Psoas muscle (tissue), 8 donors: ENCODE measurements around the gene TSPAN32. TPM values are rescaled to one million over a fixed set of nuclear protein-coding genes. Genes with fewer than 3 reads are reported as not detected.

Source experiments
- ATAC-seq, 4 donors: fragments of 200-7000 bp; cut with Tn5 transposase; one replicate each; pipeline ENCODE4 v1.9.1; 2020; ENCODE audit warnings: moderate library complexity in 3 of 4, mild to moderate bottlenecking in 2 of 4
- DNase-seq, 2 donors: peaks; one replicate each; pipeline ENCODE4 v3.0.0-alpha.2; 2020
- H3K27ac ChIP-seq: fragments of 200-600 bp; one replicate; pipeline ENCODE4 v1.8.0; 2022
- H3K27me3 ChIP-seq, 3 donors: fragments of 200-600 bp in 1 of 3; one replicate each; pipeline versions ENCODE4 v1.6.1 to v1.8.0; 2013 to 2022; ENCODE audit warnings: low read length in 2 of 3, mild to moderate bottlenecking in 2 of 3, moderate library complexity in 1 of 3; ENCODE audit not compliant: insufficient read depth in 3 of 3
- H3K36me3 ChIP-seq, 2 donors: fragments of 200-600 bp in 1 of 2; one replicate each; pipeline versions ENCODE4 v1.6.1 to v1.8.0; 2013 to 2022; ENCODE audit warnings: low read depth in 1 of 2, mild to moderate bottlenecking in 1 of 2, moderate library complexity in 1 of 2; ENCODE audit not compliant: insufficient read depth in 1 of 2
- H3K4me1 ChIP-seq: fragments of 200-600 bp; one replicate; pipeline ENCODE4 v1.8.0; 2022
- H3K4me3 ChIP-seq: fragments of 200-600 bp; one replicate; pipeline ENCODE4 v1.8.0; 2022; ENCODE audit warnings: mild to moderate bottlenecking
- H3K9me3 ChIP-seq: fragments of 200-600 bp; one replicate; pipeline ENCODE4 v1.8.0; 2022
- CTCF ChIP-seq: fragments of 200-600 bp; IDR thresholded peaks from one replicate; pipeline ENCODE4 v1.8.0; 2022; ENCODE audit warnings: antibody characterized with exemption
- WGBS, 3 donors: extraction: QIAGEN DNeasy Blood & Tissue Kit; methylation state at CpG; one replicate each; pipeline versions ENCODE4 v1.1.6 to v1.1.7; 2013; 5-methylcytosine and 5-hydroxymethylcytosine counted together
- intact Hi-C, 2 donors: fragments of 100-400 bp; cut with DNase I; formaldehyde crosslinking; loops; one replicate each; pipeline versions ENCODE4 v1.11.0 to v1.14.2; 2022
- polyA plus RNA-seq, 3 donors: library from polyadenylated mRNA; stranded (reverse); fragments of 200-250 nt; gene quantifications; one replicate each; pipeline ENCODE4 v1.2.3, GENCODE V29; 2013
- total RNA-seq, 4 donors: library from RNA; stranded (reverse); fragmentation: NEBNext Ultra II Directional in 2 of 4; extraction: Animal tissue kit (Norgen Biotek cat#: 25700) in 2 of 4; gene quantifications; one replicate each; pipeline versions ENCODE4 v1.2.1 to v1.2.4, GENCODE V29; 2021 to 2023
- donor health status: healthy with polysubstance abuse.
- donor health status: DM: no; HTN: no; CAD: no; lungs with moderate emphysema.
- donor health status: Bipolar disorder and iron deficiency.
- donor health status: healthy.
- donor health status: DM: yes; HTN: yes; CAD: no.
- donor health status: DM: no; HTN: no; CAD: no.
- donor health status: DM: no; HTN: no; CAD: no.
- donor health status: DM: yes; HTN: yes; CAD: no.

The TSPAN32 gene
- total and polyA plus RNA-seq, 7 donors: 0.04 to 0.56 (median 0.21) TPM; not detected in 1

GRCh38 chr11:2258501-2259465 lies 43.0 kb upstream of the TSPAN32 start:
- intact Hi-C loops: no loop called here
- Histone ChIP-seq H3K36me3 (no peaks in the 10 kb centered on the region), H3K27me3 (peaks cover 0 to 46% (median 6%) of the 10 kb centered on the region in 3 donors), H3K9me3 (no peaks in the 10 kb centered on the region), H3K4me3 (no peak overlapping the region), H3K27ac (no peak overlapping the region), H3K4me1 (no peaks in the 10 kb centered on the region)
- WGBS, 3 donors: 82 to 90% (median 85%) methylated on average over 29 of the region's 29 CpGs
- TF ChIP-seq CTCF: no peak
- peak in 1 of 2 donors; percentile 37 for DNase-seq
- ATAC-seq: no peak

GRCh38 chr11:2259466-2259830 lies 42.4 kb upstream of the TSPAN32 start:
- Histone ChIP-seq H3K4me3 (no peak overlapping the region), H3K27me3 (peaks cover 0 to 49% (median 6%) of the 10 kb centered on the region in 3 donors), H3K27ac (no peak overlapping the region), H3K4me1 (no peaks in the 10 kb centered on the region), H3K36me3 (no peaks in the 10 kb centered on the region), H3K9me3 (no peaks in the 10 kb centered on the region)
- TF ChIP-seq CTCF: no peak
- DNase-seq (no peak), ATAC-seq (no peak)
- intact Hi-C loops: no loop called here
- 78 to 84% (median 81%) methylated on average over 8 of the region's 8 CpGs for WGBS, 3 donors

GRCh38 chr11:2259897-2260451 lies 41.8 kb upstream of the TSPAN32 start:
- no peak overlapping the region for H3K4me3 ChIP-seq
- intact Hi-C loops: no loop called here
- ATAC-seq (no peak), DNase-seq (peak in 1 of 2 donors; percentile 23)
- H3K27me3 ChIP-seq: peaks cover 0 to 49% (median 6%) of the 10 kb centered on the region in 3 donors
- no peaks in the 10 kb centered on the region for H3K36me3 ChIP-seq
- H3K9me3 ChIP-seq: no peaks in the 10 kb centered on the region
- H3K27ac ChIP-seq: no peak overlapping the region
- no peaks in the 10 kb centered on the region for H3K4me1 ChIP-seq
- TF ChIP-seq CTCF: no peak
- WGBS, 3 donors: 55 to 59% (median 56%) methylated on average over 10 to 12 of the region's 12 CpGs

GRCh38 chr11:2260491-2261364 lies 41.1 kb upstream of the TSPAN32 start:
- peak in 1 of 2 donors; percentile 40 for DNase-seq
- Histone ChIP-seq H3K9me3 (no peaks in the 10 kb centered on the region), H3K36me3 (no peaks in the 10 kb centered on the region), H3K4me3 (no peak overlapping the region), H3K4me1 (no peaks in the 10 kb centered on the region), H3K27me3 (peaks cover 0 to 54% (median 6%) of the 10 kb centered on the region in 3 donors), H3K27ac (no peak overlapping the region)
- ATAC-seq: no peak
- intact Hi-C loops: no loop called here
- 68 to 83% (median 71%) methylated on average over 25 to 26 of the region's 26 CpGs for WGBS, 3 donors
- TF ChIP-seq CTCF: no peak
